Measurements from ENCODE around the gene C7orf25. TPM values are rescaled to one million over a fixed set of nuclear protein-coding genes. Genes with fewer than 3 reads are reported as not detected.

The C7orf25 gene
- total RNA-seq (2012; rRNA removed), result 4.4 and 4.8 TPM in 2 replicates

DNA sequence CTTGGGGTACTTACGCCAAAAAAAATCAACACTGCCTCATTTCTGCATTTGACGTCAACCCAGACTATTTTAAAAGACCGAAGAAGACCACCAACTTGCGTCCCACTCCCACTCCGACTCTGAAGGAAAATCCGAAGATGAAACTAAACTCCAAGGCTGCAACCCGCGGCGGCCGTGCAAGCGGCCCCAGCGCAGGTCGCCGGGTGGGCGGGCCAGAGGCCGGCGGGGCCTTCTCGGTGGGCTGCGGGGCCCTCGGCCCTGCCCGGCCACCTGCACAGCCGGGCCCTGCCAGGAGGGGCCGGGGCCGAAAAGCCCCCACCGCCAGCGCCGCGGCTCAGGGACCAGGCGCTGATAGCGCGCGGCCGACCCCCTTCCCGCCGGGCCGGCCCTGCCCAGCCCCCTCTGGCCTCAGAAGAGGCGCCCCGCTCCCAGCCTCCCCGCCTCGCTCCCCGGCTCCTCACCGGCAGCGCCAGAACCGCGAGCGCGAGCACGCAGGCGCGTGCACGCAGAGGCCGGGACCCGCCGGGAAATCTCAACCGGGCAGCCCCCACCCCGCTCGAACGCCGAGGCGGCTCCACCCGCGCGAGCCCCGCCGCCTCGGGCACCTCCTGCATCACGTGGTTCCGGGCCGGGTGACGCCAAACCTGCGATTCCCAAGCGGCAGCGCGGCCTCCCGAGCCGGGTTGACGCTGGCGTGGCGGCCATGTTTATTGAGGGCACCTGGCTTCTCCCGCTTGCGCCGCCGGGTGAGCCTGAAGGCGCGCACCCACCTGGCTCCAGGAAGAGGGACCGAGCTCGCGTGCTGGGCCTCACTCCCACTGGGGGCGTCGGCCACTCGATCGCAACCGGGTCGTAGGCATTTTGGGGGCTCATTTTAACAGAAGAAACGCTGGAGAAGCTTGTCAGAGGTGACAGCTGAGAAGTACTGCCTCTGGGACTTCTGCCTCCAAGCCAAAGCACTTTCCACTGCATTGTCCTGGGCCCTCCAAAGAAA lies at the start of gene C7orf25:
TSS of gene C7orf25 (minus strand) at position 617 of the 994 bp plus-strand sequence. CDS start 1,170 bp downstream, outside the sequence.
- Histone ChIP-seq H3K4me1 (ENCODE audit: control insufficient read depth, insufficient read depth, low read length) (peaks cover 26% of the 10 kb centered on the region), H3K9ac (ENCODE audit: low read depth, low read length) (peak within 1 kb of the TSS; percentile 86), H3K36me3 (ENCODE audit: insufficient read depth, low read length) (peaks cover 17% of the 10 kb centered on the region), H3K4me2 (ENCODE audit: low read length) (peak within 1 kb of the TSS; percentile 93), H3K27me3 (ENCODE audit: control insufficient read depth, insufficient read depth, low read length) (no peaks in the 10 kb centered on the region), H3K9me3 (replicated peaks; ENCODE audit: low read length) (no peaks in the 10 kb centered on the region), H3K4me3 (ENCODE audit: low read length) (peak within 1 kb of the TSS; percentile 90)

DNA sequence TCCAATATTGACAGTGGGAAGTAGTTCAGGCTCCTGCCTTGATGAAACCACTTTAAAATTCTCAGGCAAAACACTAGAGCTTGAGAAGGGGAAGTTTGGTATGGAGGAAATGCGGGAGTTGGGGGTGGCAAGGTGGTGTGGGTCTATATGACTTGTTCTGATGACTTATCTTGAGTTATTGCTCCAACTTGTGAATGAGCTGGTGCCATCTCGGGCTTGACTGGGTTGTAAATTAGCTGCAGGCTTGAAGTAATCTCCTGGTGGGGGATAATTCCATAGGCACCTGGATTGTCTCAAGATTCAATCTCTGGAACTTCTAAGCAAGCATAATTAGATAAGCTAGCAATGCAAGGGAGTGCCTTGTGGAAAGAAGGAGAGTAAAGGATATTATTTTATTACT lies 49.3 kb upstream of the C7orf25 start:
- Histone ChIP-seq H3K36me3 (ENCODE audit: insufficient read depth, low read length) (no peaks in the 10 kb centered on the region), H3K9me3 (replicated peaks; ENCODE audit: low read length) (peaks cover 3% of the 10 kb centered on the region), H3K4me2 (ENCODE audit: low read length) (no peak overlapping the region), H3K9ac (ENCODE audit: low read depth, low read length) (no peak overlapping the region), H3K4me1 (ENCODE audit: control insufficient read depth, insufficient read depth, low read length) (peaks cover 12% of the 10 kb centered on the region), H3K4me3 (ENCODE audit: low read length) (no peak overlapping the region), H3K27me3 (ENCODE audit: control insufficient read depth, insufficient read depth, low read length) (peaks cover 5% of the 10 kb centered on the region)

DNA sequence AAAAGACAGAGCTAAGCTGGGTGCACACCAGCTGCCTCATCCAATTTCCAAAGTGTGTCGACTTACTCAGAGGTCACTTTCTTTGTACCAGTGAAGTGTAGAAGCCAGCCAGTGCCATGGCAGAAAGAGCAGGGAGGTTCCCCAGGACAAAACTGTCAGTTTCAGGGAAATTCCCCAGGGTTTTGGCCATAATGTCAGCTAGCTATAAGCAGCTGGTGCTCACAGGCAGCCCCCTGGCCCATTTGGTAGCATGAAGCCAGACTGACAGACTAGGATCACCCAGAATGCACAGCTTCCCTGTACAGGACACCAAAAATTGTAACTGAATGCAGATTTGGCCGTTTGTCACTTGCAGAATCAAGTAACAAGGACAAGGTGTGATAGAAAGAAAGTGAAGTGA lies 48.9 kb upstream of the C7orf25 start:
- peaks cover 5% of the 10 kb centered on the region for H3K27me3 ChIP-seq (ENCODE audit: control insufficient read depth, insufficient read depth, low read length)
- H3K9ac ChIP-seq (ENCODE audit: low read depth, low read length), result no peak overlapping the region
- H3K36me3 ChIP-seq (ENCODE audit: insufficient read depth, low read length), result no peaks in the 10 kb centered on the region
- peaks cover 3% of the 10 kb centered on the region for H3K9me3 ChIP-seq (replicated peaks; ENCODE audit: low read length)
- H3K4me1 ChIP-seq (ENCODE audit: control insufficient read depth, insufficient read depth, low read length), result peaks cover 12% of the 10 kb centered on the region
- no peak overlapping the region for H3K4me3 ChIP-seq (ENCODE audit: low read length)
- H3K4me2 ChIP-seq (ENCODE audit: low read length), result no peak overlapping the region

DNA sequence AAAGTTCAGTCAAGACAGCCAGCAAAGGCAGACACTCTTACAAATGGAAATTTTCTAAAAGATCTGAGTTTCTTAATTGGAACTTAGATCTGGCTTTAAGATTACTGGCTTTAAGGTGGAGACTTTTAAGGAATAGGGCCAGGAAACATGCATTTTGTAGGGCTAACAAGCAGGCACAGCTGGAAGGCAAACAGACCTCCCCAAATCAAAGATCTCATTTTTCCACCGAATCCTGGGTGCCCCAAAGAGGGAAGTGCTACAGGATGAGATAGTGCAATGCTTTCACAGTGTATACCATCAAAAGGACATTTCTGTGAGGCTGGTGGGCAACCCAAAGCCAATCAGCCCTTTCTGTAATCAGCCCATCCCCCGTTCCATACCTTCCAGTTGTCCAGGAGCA lies 47.7 kb upstream of the C7orf25 start:
- Histone ChIP-seq H3K4me3 (ENCODE audit: low read length) (no peak overlapping the region), H3K27me3 (ENCODE audit: control insufficient read depth, insufficient read depth, low read length) (peaks cover 5% of the 10 kb centered on the region), H3K36me3 (ENCODE audit: insufficient read depth, low read length) (no peaks in the 10 kb centered on the region), H3K9ac (ENCODE audit: low read depth, low read length) (no peak overlapping the region), H3K4me1 (ENCODE audit: control insufficient read depth, insufficient read depth, low read length) (peaks cover 1% of the 10 kb centered on the region), H3K4me2 (ENCODE audit: low read length) (no peak overlapping the region), H3K9me3 (replicated peaks; ENCODE audit: low read length) (peaks cover 3% of the 10 kb centered on the region)

DNA sequence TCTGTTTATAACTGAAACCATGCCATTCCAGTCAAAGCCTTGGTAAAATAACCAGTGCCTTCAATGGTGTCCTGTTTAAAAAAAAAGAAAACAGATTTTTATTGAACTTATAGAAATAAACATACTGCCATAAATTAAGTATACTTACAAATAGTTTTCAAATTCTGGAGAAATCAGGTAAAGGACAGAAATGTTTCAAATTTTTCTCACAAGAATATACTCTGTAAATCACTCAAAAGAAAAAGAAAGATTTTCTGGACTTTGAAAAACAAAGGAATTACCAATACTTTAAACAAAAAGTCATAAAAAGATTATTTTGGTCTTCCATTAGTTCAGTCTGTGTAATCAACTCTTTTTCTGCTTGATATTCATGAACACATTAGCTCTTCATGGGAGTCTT lies 44.2 kb upstream of the C7orf25 start:
- Histone ChIP-seq H3K9me3 (replicated peaks; ENCODE audit: low read length) (peaks cover 3% of the 10 kb centered on the region), H3K27me3 (ENCODE audit: control insufficient read depth, insufficient read depth, low read length) (peaks cover 5% of the 10 kb centered on the region), H3K4me3 (ENCODE audit: low read length) (no peak overlapping the region), H3K36me3 (ENCODE audit: insufficient read depth, low read length) (no peaks in the 10 kb centered on the region), H3K4me2 (ENCODE audit: low read length) (no peak overlapping the region), H3K4me1 (ENCODE audit: control insufficient read depth, insufficient read depth, low read length) (no peaks in the 10 kb centered on the region), H3K9ac (ENCODE audit: low read depth, low read length) (no peak overlapping the region)

DNA sequence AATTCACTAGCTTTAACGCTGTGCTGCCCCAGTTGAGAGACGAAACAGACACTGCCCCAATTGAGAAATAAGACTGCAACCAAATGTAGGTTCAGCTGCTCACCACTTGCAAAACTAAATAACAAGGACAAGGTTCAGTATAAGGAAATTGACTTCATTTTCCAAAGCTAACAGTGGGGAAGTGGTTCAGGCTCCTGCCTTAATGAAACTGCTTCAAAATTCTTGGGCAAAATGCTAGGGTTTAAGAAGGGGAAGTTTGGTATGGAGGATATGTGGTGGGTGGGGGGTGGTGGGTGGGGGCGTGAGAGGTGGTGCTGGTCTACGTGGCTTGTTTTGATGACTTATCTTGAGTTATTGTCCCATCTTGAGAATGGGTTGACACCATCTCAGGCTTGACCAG lies 42.1 kb upstream of the C7orf25 start:
- no peaks in the 10 kb centered on the region for H3K36me3 ChIP-seq (ENCODE audit: insufficient read depth, low read length)
- no peaks in the 10 kb centered on the region for H3K9me3 ChIP-seq (replicated peaks; ENCODE audit: low read length)
- H3K4me1 ChIP-seq (ENCODE audit: control insufficient read depth, insufficient read depth, low read length), result no peaks in the 10 kb centered on the region
- no peak overlapping the region for H3K4me3 ChIP-seq (ENCODE audit: low read length)
- no peak overlapping the region for H3K4me2 ChIP-seq (ENCODE audit: low read length)
- no peak overlapping the region for H3K9ac ChIP-seq (ENCODE audit: low read depth, low read length)
- H3K27me3 ChIP-seq (ENCODE audit: control insufficient read depth, insufficient read depth, low read length), result no peaks in the 10 kb centered on the region

DNA sequence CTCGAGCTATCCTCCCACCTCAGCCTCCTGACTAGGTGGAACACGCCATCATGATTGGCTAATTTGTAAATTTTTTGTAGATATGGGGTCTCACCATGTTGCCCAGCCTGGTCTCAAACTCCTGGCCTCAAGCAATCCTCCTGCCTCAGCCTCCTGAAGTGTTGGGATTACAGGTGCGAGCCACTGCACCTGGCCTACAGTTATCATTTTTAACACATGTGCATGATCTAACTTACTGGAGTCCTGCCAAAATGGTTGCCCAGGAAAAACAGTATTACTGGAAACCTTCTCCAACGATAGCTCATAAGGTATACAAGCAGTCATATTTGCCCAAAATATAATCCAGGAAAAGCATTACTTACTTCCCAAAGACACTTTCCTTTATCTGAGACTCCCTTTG lies 40.5 kb upstream of the C7orf25 start:
- Histone ChIP-seq H3K9me3 (replicated peaks; ENCODE audit: low read length) (no peaks in the 10 kb centered on the region), H3K27me3 (ENCODE audit: control insufficient read depth, insufficient read depth, low read length) (no peaks in the 10 kb centered on the region), H3K4me1 (ENCODE audit: control insufficient read depth, insufficient read depth, low read length) (no peaks in the 10 kb centered on the region), H3K4me3 (ENCODE audit: low read length) (no peak overlapping the region), H3K36me3 (ENCODE audit: insufficient read depth, low read length) (no peaks in the 10 kb centered on the region), H3K4me2 (ENCODE audit: low read length) (no peak overlapping the region), H3K9ac (ENCODE audit: low read depth, low read length) (no peak overlapping the region)

DNA sequence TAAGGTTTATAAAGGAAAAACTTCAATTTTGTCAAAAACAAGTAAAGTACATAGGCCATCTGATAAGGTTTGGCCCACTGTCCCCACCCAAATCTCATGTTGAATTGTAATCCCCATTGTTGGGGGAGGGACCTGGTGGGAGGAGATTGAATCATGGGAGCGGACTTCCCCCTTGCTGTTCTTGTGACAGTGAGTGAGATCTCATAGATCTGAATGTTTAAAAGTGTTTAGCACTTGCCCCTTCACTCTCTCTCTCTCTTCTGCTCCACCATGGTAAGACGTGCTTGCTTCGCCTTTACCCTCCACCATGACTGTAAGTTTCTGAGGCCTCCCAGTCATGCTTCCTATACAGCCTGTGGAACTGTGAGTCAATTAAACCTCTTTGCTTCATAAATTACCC lies 38.5 kb upstream of the C7orf25 start:
- H3K4me2 ChIP-seq (ENCODE audit: low read length), result no peak overlapping the region
- H3K36me3 ChIP-seq (ENCODE audit: insufficient read depth, low read length), result no peaks in the 10 kb centered on the region
- no peaks in the 10 kb centered on the region for H3K9me3 ChIP-seq (replicated peaks; ENCODE audit: low read length)
- H3K27me3 ChIP-seq (ENCODE audit: control insufficient read depth, insufficient read depth, low read length), result no peaks in the 10 kb centered on the region
- no peak overlapping the region for H3K4me3 ChIP-seq (ENCODE audit: low read length)
- H3K4me1 ChIP-seq (ENCODE audit: control insufficient read depth, insufficient read depth, low read length), result no peaks in the 10 kb centered on the region
- H3K9ac ChIP-seq (ENCODE audit: low read depth, low read length), result no peak overlapping the region

DNA sequence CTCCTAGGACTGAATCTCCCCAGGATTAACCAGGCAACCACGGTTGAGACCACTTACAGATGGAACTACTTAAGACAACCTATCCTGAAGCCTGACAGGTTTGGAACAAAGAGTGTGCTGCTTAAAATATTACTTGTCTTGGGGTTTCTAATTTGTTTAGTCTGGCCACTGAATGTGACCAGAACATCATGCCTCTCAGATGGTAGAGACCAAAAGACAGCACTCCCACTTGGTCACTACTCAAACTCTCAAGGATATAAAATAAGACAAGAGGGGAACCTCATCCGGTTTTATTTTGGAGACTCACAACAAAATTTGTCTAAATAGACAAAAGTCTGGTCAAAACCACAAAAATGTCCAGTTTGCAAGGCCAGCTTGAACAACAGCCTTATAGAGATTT lies 35.7 kb upstream of the C7orf25 start:
- no peaks in the 10 kb centered on the region for H3K36me3 ChIP-seq (ENCODE audit: insufficient read depth, low read length)
- no peak overlapping the region for H3K4me2 ChIP-seq (ENCODE audit: low read length)
- no peak overlapping the region for H3K9ac ChIP-seq (ENCODE audit: low read depth, low read length)
- H3K27me3 ChIP-seq (ENCODE audit: control insufficient read depth, insufficient read depth, low read length), result no peaks in the 10 kb centered on the region
- no peak overlapping the region for H3K4me3 ChIP-seq (ENCODE audit: low read length)
- H3K4me1 ChIP-seq (ENCODE audit: control insufficient read depth, insufficient read depth, low read length), result no peaks in the 10 kb centered on the region
- H3K9me3 ChIP-seq (replicated peaks; ENCODE audit: low read length), result no peaks in the 10 kb centered on the region

DNA sequence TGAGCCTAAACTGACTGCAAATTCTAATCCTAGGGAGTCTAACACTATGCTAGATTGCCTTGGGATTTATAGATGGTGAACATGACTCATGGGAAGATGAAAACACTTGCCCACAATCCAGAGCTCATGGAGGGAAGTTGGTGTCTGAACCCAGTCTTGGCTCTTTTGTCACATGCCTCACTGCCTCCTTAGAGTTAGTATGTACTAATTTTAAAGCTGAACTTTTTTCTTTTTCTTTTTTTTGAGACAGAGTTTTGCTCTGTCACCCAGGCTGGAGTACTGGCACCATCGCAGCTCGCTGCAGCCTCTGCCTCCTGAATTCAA lies 34.7 kb upstream of the C7orf25 start:
- no peak overlapping the region for H3K9ac ChIP-seq (ENCODE audit: low read depth, low read length)
- no peaks in the 10 kb centered on the region for H3K4me1 ChIP-seq (ENCODE audit: control insufficient read depth, insufficient read depth, low read length)
- H3K36me3 ChIP-seq (ENCODE audit: insufficient read depth, low read length), result no peaks in the 10 kb centered on the region
- H3K4me3 ChIP-seq (ENCODE audit: low read length), result no peak overlapping the region
- no peak overlapping the region for H3K4me2 ChIP-seq (ENCODE audit: low read length)
- H3K9me3 ChIP-seq (replicated peaks; ENCODE audit: low read length), result no peaks in the 10 kb centered on the region
- H3K27me3 ChIP-seq (ENCODE audit: control insufficient read depth, insufficient read depth, low read length), result no peaks in the 10 kb centered on the region

DNA sequence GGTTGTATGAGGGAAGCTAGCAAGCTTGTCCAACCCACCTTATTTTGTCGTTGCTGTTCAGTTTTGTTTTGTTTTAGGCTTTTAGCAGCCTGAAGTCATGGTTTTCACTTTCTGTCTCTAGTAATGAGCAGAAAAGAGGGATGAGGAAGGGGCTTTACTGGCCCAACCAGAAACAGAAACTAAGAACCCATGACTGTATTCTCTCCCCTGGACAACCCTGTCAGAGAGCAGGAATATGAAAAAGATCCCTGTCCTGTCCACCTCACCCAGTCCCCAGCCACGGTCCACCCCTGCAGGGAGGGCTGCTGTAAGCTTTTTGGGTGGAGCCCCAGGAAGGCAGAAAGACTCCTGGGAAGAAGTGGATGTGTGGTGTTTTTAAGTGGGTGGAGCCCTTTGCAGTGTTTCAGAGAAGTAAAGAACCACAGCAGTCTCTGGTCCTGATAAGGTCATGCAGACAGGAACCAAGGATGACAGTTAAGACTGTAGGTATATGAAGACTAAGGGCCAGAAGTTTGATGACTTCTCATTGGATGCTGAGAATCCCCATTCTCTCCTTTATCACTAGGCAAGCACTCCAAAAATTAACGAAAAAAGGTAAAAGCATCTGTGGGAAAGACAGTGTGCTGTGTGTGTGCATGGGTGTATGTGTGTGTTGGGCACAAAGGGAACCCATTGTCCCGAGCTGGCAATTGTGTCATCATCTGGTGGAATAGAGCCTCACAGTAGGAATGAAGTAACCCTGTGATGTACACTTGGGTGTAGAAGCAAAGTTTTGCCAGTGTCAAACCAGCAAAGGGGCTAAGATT lies 34.2 kb upstream of the C7orf25 start:
- H3K9ac ChIP-seq (ENCODE audit: low read depth, low read length), result no peak overlapping the region
- H3K4me2 ChIP-seq (ENCODE audit: low read length), result no peak overlapping the region
- no peaks in the 10 kb centered on the region for H3K9me3 ChIP-seq (replicated peaks; ENCODE audit: low read length)
- H3K36me3 ChIP-seq (ENCODE audit: insufficient read depth, low read length), result no peaks in the 10 kb centered on the region
- H3K4me3 ChIP-seq (ENCODE audit: low read length), result no peak overlapping the region
- H3K27me3 ChIP-seq (ENCODE audit: control insufficient read depth, insufficient read depth, low read length), result no peaks in the 10 kb centered on the region
- H3K4me1 ChIP-seq (ENCODE audit: control insufficient read depth, insufficient read depth, low read length), result no peaks in the 10 kb centered on the region

Measured in skeletal muscle satellite cell (primary cell).